Breast epithelium (tissue), 3 donors: Measurements from ENCODE around the gene KRTCAP2.
"Not testable (repeated sequence)": the region's sequence is repeated elsewhere in the genome, so short reads cannot be mapped to it uniquely, and the experiment has no call there.

Experiments
- CTCF ChIP-seq, 3 donors: fragments of 450-650 bp; IDR thresholded peaks; one replicate each; pipeline ENCODE4 v1.5.1; 2016 to 2017; ENCODE audit warnings: antibody characterized with exemption in 3 of 3, mild to moderate bottlenecking in 3 of 3, moderate library complexity in 3 of 3
- POLR2A ChIP-seq: fragments of 450-650 bp; IDR thresholded peaks from one replicate; pipeline ENCODE4 v1.6.1; 2016; ENCODE audit warnings: antibody characterized with exemption, mild to moderate bottlenecking, moderate library complexity
- POLR2AphosphoS5 ChIP-seq, 3 donors: sonication (generic); formaldehyde crosslinking; IDR thresholded peaks; one replicate each; pipeline ENCODE4 v1.6.1; 2017; ENCODE audit warnings: antibody characterized with exemption in 3 of 3

- TF ChIP-seq POLR2AphosphoS5 (IDR thresholded peaks at IDR 0.05); CTCF (IDR thresholded peaks at IDR 0.05); POLR2A: not testable (repeated sequence)
Measured at GRCh38 chr1:155211381-155212050, 38.4 kb upstream of the KRTCAP2 start.
